GM10266 (cell line): ENCODE data around the gene SCG5.

Experiments used
- DNase-seq: peaks from one replicate; pipeline ENCODE4 v3.0.0; 2012; ENCODE audit errors: extremely low spot score
- CTCF ChIP-seq: IDR thresholded peaks from 2 replicates; pipeline ENCODE4 v1.5.1; 2012; ENCODE audit warnings: mild to moderate bottlenecking, low read depth; ENCODE audit not compliant: control insufficient read depth, insufficient read depth; ENCODE audit errors: missing control alignments

The SCG5 gene

DNA sequence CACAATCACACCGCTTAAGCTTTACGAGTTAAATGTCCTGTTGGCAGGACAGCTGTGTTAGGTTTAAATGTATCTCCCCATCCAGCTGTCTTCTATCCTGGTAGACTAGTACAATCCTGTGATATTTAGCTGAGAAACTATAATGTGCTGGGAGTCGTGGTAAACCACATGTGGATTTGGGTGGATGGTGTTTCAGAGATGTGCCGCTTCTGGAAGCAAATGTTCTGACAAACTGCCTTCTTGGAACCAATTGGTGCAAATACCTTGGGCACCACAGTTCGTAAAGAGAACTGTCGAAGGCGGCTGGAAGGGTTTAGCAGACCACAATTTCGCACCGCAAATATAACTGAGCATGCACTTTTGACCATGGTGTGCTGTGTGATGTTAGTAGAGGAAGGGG lies 15.0 kb downstream of the SCG5 start:
- TF ChIP-seq CTCF: no peak
- DNase-seq: no peak

GRCh38 chr15:32657198-32657883 lies 15.8 kb downstream of the SCG5 start:
- TF ChIP-seq CTCF: peak; percentile 24
- DNase-seq: peak; percentile 24

GRCh38 chr15:32657941-32658340 lies 16.4 kb downstream of the SCG5 start:
- no peak for DNase-seq
- TF ChIP-seq CTCF: no peak

DNA sequence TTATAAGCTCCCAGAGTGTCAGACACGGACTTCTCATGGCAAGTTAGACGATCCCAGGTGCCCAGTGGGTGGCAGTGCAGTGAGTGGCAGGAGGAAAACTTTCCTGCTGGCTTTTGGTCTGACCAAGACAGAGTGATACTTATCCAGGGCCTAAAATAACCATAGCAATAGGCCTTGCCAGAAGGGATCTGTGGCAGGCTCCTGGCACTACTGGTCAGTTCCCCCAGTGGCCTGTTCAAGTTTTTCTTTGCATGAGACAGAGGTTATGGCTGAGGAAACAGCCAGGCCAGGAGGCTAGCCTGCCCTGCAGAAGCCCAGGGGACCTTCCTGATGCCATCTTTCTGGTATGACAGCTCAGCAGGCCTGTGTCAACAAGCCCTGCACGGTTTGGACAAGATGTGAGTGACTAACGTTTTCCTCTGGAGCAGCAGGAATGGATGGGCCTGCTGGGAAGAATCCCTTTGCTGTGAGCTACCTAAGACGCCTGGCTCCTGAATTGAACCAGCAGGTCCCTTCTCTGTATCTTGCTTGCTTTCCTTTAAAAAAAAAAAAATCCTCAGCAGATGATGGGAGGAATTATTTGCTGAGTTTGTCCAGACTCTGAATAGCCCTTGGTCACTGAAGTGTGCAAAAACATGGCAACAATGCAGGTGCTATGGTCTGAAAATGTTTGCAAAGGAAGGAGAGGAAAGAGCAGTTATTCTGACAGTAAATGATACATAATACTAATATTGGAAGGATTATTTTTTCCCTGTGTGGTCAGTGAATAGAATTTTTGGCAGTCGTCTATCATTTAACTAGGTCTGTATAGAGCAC lies 18.0 kb downstream of the SCG5 start:
- no peak for DNase-seq
- no peak for TF ChIP-seq CTCF

DNA sequence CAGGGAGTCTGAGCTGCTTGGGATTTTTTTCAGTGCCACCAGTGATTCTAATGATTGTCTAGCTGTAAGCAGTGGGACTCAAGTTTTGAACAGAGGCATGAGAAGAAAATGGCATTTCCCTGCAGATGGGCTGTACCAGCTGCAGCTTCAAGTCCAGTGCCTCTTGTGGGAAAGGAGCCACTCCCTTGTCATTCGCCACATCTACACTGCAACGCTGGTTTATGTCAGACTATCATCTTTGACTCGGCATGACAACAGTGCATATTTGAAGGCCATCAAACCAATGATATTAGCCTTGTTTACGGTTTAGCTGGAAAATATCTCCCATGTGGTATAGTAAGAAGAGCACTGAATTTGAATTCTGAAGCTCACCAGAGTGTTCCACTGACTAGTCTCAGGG lies 22.2 kb downstream of the SCG5 start:
- TF ChIP-seq CTCF: no peak
- no peak for DNase-seq

DNA sequence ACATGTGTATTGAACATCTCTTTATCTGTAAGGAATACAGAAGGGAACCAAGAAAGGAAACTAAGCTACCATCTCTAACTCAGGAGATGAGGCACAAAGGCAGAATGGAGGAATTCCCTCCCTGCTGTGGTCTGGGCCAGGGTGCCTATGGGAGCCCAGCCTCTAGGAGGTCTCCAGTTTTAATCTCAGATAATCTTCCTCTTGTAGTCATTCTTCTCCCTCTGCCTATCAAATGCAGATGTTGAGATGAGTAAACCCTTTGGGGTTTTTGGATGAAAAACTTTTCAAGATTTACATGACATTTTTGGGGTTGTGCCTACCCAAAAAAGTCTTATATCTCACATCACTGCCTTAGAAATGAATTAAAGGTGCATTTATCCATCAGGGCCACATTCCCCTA lies 23.3 kb downstream of the SCG5 start:
- TF ChIP-seq CTCF: no peak
- no peak for DNase-seq

DNA sequence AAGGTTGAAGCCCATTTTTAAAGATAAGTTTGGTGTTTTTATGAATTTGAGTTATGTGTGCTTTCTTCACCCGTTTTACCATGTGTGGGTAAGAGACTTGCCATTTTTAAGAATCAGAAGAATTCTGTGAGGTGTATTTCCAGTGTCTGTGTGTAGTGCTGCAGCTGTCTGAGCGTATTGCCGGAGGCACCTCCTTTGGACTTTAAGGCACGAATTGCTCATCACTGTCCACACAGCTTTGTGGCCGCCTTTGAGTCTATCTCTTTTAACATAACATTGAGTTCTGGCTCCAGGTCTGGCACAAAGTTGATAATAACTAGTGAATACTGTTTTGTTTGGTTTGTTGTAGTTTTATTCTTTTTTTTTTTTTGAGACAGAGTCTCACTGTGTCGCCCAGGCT lies 25.8 kb downstream of the SCG5 start:
- TF ChIP-seq CTCF: no peak

More for the DNA sequence above, 25.8 kb downstream of the SCG5 start:
- no peak for DNase-seq
